Right atrium auricular region (tissue), 2 donors: ENCODE data around the gene TXNRD2. TPM values are rescaled to one million over a fixed set of nuclear protein-coding genes. Genes with fewer than 3 reads are reported as not detected.

Source experiments
- DNase-seq: peaks from one replicate; pipeline ENCODE4 v3.0.0-alpha.2; 2019; ENCODE audit warnings: low spot score
- H3K27ac ChIP-seq, 2 donors: fragments of 200-600 bp; sonication (generic); 1 replicate in 1 of 2; 2 replicates in 1 of 2; pipeline ENCODE4 v1.5.1; 2016 to 2019
- H3K27me3 ChIP-seq, 2 donors: fragments of 200-600 bp; sonication (generic); one replicate each; pipeline versions ENCODE4 v1.5.1 to v1.6.0; 2017 to 2019
- H3K36me3 ChIP-seq: fragments of 200-600 bp; sonication (generic); one replicate; pipeline ENCODE4 v1.5.1; 2016
- H3K4me1 ChIP-seq, 2 donors: fragments of 200-600 bp; sonication (generic); one replicate each; pipeline versions ENCODE4 v1.5.1 to v1.6.0; 2017 to 2019
- H3K4me3 ChIP-seq, 2 donors: fragments of 200-600 bp; sonication (generic); 1 replicate in 1 of 2; 2 replicates in 1 of 2; pipeline ENCODE4 v1.5.1; 2017 to 2019; ENCODE audit warnings: mild to moderate bottlenecking in 1 of 2, moderate library complexity in 1 of 2
- H3K9me3 ChIP-seq, 2 donors: fragments of 200-600 bp; sonication (generic); one replicate each; pipeline ENCODE4 v1.5.1; 2019
- CTCF ChIP-seq, 2 donors: fragments of 200-600 bp; sonication (generic); IDR thresholded peaks; one replicate each; pipeline ENCODE4 v1.5.1; 2019; ENCODE audit warnings: antibody characterized with exemption in 2 of 2
- total RNA-seq, 2 donors: library from RNA; depleted of rRNA; stranded (reverse); fragments of >200 nt; gene quantifications; one replicate each; pipeline ENCODE4 v1.1.0, GENCODE V29; 2016

TXNRD2 gene
- total RNA-seq, 2 donors from 2014 or later = 16.2 to 18.4 TPM

- Histone ChIP-seq H3K27ac (no peak overlapping the region), H3K4me1 (peaks cover 0 to 26% of the 10 kb centered on the region in 2 donors), H3K36me3 (no peaks in the 10 kb centered on the region), H3K9me3 (no peaks in the 10 kb centered on the region), H3K27me3 (no peaks in the 10 kb centered on the region), H3K4me3 (no peak overlapping the region)
- no peak for DNase-seq
- no peak for TF ChIP-seq CTCF (IDR thresholded peaks at IDR 0.05)
Measured at GRCh38 chr22:19874307-19875060, 67.1 kb downstream of the TXNRD2 start.

- H3K36me3 ChIP-seq = no peaks in the 10 kb centered on the region
- no peak overlapping the region for H3K27ac ChIP-seq
- no peak for TF ChIP-seq CTCF (IDR thresholded peaks at IDR 0.05)
- H3K4me3 ChIP-seq = no peak overlapping the region
- H3K9me3 ChIP-seq = no peaks in the 10 kb centered on the region
- no peaks in the 10 kb centered on the region for H3K27me3 ChIP-seq
- H3K4me1 ChIP-seq = peaks cover 0 to 26% of the 10 kb centered on the region in 2 donors
- DNase-seq = no peak
Measured at GRCh38 chr22:19873960-19874306, 67.7 kb downstream of the TXNRD2 start.

- no peak for DNase-seq
- no peaks in the 10 kb centered on the region for H3K27me3 ChIP-seq
- no peak overlapping the region for H3K27ac ChIP-seq
- TF ChIP-seq CTCF (IDR thresholded peaks at IDR 0.05) = no peak
- peaks cover 0 to 26% of the 10 kb centered on the region in 2 donors for H3K4me1 ChIP-seq
- no peaks in the 10 kb centered on the region for H3K36me3 ChIP-seq
- no peak overlapping the region for H3K4me3 ChIP-seq
- no peaks in the 10 kb centered on the region for H3K9me3 ChIP-seq
Measured at GRCh38 chr22:19873138-19873959, 68.3 kb downstream of the TXNRD2 start.

GRCh38 chr22:19872779-19873137 is 68.9 kb downstream of the TXNRD2 start:
- no peaks in the 10 kb centered on the region for H3K36me3 ChIP-seq
- no peak for TF ChIP-seq CTCF (IDR thresholded peaks at IDR 0.05)
- H3K27ac ChIP-seq = no peak overlapping the region
- H3K9me3 ChIP-seq = no peaks in the 10 kb centered on the region
- H3K27me3 ChIP-seq = no peaks in the 10 kb centered on the region
- no peak for DNase-seq
- H3K4me1 ChIP-seq = peaks cover 0 to 26% of the 10 kb centered on the region in 2 donors
- H3K4me3 ChIP-seq = no peak overlapping the region

GRCh38 chr22:19871845-19872778 is 69.5 kb downstream of the TXNRD2 start:
- Histone ChIP-seq H3K4me1 (peaks cover 0 to 26% of the 10 kb centered on the region in 2 donors), H3K9me3 (no peaks in the 10 kb centered on the region), H3K36me3 (no peaks in the 10 kb centered on the region), H3K4me3 (no peak overlapping the region), H3K27me3 (no peaks in the 10 kb centered on the region), H3K27ac (no peak overlapping the region)
- TF ChIP-seq CTCF (IDR thresholded peaks at IDR 0.05) = no peak
- no peak for DNase-seq
